LNCaP clone FGC (cell line): Measurements from ENCODE around the gene PAX9.

Experiments used
- DNase-seq: peaks from one replicate; pipeline ENCODE4 v3.0.0-alpha.2; 2011; ENCODE audit warnings: low read depth
- H3K4me3 ChIP-seq: 2 replicates; pipeline ENCODE4 v1.5.1; 2011; ENCODE audit warnings: mild to moderate bottlenecking, low read depth, low read length, control low read depth
- TF ChIP-seq, protein P1 (sequence below): IDR thresholded peaks from 2 replicates; pipeline ENCODE4 v1.5.1; 2012; ENCODE audit warnings: mild to moderate bottlenecking; ENCODE audit not compliant: control insufficient read depth, insufficient read depth; ENCODE audit errors: extremely low read depth

PAX9 gene

GRCh38 chr14:36661506-36662257, at the start of gene PAX9:
TSS of gene PAX9 (plus strand) at chr14:36661860. CDS start at chr14:36662090, 230 bp downstream.
- H3K4me3 ChIP-seq, result peak within 1 kb of the TSS; percentile 72
- DNase-seq, result peak; percentile 82
- TF ChIP-seq, protein P1, sequence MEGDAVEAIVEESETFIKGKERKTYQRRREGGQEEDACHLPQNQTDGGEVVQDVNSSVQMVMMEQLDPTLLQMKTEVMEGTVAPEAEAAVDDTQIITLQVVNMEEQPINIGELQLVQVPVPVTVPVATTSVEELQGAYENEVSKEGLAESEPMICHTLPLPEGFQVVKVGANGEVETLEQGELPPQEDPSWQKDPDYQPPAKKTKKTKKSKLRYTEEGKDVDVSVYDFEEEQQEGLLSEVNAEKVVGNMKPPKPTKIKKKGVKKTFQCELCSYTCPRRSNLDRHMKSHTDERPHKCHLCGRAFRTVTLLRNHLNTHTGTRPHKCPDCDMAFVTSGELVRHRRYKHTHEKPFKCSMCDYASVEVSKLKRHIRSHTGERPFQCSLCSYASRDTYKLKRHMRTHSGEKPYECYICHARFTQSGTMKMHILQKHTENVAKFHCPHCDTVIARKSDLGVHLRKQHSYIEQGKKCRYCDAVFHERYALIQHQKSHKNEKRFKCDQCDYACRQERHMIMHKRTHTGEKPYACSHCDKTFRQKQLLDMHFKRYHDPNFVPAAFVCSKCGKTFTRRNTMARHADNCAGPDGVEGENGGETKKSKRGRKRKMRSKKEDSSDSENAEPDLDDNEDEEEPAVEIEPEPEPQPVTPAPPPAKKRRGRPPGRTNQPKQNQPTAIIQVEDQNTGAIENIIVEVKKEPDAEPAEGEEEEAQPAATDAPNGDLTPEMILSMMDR, result no peak

DNA sequence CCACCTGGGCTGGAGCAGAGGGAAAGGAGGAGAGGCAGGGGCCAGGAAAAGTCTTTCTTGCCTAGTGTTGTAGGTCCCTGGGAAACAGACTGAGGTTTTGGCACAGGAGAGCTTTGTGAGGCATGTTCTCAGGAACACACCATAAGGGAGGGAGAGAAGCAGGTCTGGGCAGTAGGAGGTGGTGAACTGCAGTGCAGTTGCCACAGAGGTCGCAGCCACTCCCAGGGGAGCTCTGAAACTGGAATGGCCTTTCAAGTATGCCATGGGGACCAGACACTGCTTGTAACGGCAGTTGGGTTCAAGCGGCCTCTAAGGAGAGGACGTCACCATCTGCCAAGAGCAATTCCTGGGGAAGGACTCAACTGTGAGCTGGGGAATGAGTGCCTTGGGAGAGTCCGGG, 43.8 kb upstream of the PAX9 start:
- no peak overlapping the region for H3K4me3 ChIP-seq
- DNase-seq, result no peak
- TF ChIP-seq, protein P1, result no peak

DNA sequence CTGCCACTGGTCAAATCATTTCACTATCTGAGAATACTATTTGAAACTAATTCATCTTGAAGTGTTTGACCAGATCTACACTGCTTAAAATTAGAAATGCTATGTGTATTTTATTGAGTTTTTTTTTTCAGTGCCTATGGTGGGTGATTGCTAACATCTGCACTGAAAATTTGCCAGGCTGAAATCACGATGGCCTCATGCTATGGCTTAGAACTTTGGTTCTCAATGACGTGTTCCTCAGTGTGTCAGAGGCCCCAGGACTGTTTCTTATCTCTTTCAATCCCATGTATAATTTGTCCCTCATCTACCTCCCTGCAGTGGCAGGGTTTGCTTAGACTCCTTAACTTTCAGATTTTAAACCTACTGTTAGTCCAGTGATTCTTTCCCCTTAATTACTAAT, 43.0 kb upstream of the PAX9 start:
- DNase-seq, result no peak
- TF ChIP-seq, protein P1, result no peak
- no peak overlapping the region for H3K4me3 ChIP-seq

GRCh38 chr14:36619131-36619530, 42.5 kb upstream of the PAX9 start:
- H3K4me3 ChIP-seq, result no peak overlapping the region
- DNase-seq, result no peak
- TF ChIP-seq, protein P1, result no peak

GRCh38 chr14:36619853-36620252, 41.8 kb upstream of the PAX9 start:
- H3K4me3 ChIP-seq, result no peak overlapping the region
- TF ChIP-seq, protein P1, result no peak
- DNase-seq, result no peak

GRCh38 chr14:36625014-36625413, 36.6 kb upstream of the PAX9 start:
- no peak for DNase-seq
- TF ChIP-seq, protein P1, result no peak
- H3K4me3 ChIP-seq, result no peak overlapping the region

DNA sequence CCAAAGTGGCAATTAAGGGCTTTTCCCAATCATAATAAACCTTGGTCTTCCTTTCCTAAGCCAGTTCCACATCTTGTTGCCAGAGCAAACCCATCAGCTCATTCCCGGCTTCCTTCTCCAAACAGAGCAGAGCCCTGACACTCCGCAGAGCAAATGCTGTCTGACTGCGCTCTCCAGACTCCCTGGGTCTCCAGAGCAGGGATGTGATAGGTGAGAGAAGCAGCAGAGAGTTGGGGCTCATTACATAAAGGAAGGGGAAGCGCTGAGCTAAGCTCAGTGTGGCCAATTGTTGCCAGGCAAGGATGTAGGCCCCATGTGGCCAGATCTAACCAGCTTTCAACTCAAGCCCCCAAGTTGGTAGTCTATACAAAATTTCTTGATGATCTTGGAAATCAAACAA, 36.2 kb upstream of the PAX9 start:
- no peak for DNase-seq
- no peak overlapping the region for H3K4me3 ChIP-seq
- TF ChIP-seq, protein P1, result no peak
